Islet of Langerhans (tissue), 1 donor: Measurements from ENCODE around the gene UPK1A.

ENCODE experiments used
- FAIRE-seq: peaks from one replicate; lab custom pipeline; 2011; peaks lifted over from hg19 to GRCh38; lab: Jason Lieb, UNC

UPK1A gene

DNA sequence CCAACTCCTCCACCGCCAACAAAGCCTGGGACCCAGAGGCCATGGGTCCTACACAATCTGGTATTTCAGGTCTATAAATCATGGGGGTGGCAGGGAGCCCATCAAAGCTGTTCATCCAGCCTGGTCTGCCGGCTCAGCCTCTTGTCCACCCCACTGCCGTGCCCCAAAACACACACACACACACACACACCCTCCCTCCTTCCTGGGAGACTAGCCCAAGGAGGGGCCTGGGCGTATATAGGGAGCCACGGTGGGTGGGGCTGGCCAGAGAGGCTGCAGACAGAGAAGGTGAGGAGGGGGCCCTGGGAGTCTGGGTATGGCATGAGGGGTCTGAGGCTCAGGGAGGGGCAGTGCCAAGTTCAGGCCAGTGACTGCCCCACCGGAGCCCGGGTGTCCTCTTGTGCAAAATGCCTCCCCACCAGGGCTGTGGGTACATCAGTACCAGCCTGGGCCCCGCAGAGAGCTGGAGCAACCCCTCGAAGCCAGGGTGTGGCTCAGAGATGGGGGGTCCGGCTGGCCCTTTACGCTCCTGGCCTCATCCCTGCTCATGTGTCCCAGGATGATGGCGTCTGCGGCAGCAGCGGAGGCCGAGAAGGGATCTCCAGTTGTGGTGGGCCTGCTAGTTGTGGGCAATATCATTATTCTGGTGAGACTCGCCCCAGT, at the start of gene UPK1A:
UPK1A (plus strand) TSS at position 267 of the 663 bp plus-strand sequence; CDS start at position 563, 296 bp downstream.
- FAIRE-seq = no peak

DNA sequence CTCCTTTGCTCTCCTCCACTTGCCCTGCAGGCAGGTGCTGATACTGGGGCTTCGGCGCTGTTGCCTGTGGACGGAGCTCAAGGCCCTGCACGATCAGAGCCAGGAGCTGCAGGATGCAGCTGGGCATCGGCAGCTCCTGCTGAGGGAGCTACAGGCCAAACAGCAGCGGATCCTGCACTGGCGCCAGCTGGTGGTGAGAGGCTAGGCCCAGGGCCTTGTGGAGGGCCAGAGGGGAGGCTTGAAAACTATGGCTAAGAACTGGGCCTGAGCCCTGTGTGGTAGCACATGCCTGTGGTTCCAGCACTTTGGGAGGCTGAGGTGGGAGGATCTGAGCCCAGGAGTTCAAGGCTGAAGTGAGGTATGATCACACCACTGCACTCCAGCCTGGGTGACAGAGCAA, 47.5 kb upstream of the UPK1A start:
- FAIRE-seq = no peak

DNA sequence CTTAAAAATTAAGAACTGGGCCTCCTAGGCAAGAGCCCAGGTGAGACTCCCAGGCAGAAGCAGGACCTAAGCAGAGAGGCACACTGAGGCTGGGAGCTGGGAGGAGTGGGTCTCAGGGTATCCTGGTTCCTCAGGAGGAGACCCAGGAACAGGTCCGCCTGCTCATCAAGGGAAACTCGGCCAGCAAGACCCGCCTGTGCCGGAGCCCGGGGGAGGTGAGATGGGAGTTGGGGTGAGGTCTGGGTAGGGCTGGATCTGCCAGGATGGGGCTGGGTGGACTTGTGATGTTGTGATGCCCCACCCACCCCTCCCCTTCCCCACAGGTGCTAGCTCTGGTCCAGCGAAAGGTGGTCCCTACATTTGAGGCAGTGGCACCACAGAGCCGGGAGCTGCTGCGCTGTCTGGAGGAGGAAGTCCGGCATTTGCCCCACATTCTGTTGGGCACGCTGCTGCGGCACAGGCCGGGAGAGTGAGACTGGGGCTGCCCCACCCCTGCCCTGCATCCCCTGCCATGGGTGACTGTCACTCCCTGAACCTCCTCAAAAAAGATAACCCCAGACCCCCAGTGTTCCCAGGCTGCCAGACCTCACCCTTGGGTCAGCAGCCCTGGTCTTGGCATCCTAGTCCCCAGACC, 46.9 kb upstream of the UPK1A start:
- FAIRE-seq = no peak

DNA sequence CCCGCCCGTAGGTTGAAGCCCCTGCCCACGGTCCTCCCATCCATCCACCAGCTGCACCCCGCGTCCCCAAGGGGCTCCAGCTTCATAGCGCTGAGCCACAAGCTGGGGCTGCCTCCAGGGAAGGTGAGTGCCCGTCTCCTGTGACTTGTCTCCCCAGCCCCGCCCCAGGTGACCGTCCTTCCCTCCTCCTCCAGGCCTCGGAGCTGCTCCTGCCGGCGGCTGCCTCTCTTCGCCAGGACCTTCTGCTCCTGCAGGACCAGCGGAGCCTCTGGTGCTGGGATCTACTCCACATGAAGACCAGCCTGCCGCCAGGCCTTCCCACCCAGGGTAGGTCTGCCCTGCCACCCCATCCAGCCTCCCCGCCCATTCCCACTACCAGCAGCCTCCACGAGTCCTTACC, 46.3 kb upstream of the UPK1A start:
- FAIRE-seq = no peak

DNA sequence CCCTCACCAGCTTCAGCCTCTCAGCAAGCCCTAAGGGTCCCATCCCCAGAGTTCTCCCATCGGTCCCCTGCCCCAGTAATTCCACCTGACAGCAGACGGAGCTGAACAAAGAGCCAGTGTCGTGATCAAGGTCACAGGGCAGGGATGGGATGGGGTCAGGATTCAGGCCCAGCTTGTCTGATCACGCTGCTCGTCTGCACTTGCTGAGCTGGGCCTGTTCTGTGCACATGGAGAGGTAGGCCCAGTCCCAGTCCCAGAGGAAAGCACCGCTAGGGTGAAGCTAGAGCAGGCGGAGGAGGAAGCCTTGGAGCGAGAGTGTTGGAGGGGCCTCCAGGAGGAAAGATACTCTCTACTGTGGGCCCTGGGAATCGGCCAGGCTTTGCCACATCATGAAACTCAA, 44.6 kb upstream of the UPK1A start:
- no peak for FAIRE-seq

DNA sequence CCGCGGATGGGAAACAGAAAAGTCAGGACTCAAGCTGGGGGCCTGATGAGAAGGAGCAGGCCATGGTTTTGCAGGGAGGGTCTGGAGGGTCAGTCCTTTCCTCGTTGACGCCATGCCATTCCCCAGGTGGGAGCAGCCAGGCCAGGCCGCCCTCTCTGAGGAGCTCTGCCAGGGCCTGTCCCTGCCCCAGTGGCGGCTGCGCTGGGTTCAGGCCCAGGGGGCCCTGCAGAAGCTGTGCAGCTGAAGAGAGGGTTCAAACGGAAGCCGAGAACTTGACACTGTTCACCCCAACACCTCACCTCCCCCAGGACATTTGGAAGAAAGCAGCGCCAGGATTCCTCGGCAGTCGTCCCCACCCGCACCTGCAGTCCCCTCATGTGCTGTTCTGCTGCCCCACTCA, 43.6 kb upstream of the UPK1A start:
- FAIRE-seq = no peak

DNA sequence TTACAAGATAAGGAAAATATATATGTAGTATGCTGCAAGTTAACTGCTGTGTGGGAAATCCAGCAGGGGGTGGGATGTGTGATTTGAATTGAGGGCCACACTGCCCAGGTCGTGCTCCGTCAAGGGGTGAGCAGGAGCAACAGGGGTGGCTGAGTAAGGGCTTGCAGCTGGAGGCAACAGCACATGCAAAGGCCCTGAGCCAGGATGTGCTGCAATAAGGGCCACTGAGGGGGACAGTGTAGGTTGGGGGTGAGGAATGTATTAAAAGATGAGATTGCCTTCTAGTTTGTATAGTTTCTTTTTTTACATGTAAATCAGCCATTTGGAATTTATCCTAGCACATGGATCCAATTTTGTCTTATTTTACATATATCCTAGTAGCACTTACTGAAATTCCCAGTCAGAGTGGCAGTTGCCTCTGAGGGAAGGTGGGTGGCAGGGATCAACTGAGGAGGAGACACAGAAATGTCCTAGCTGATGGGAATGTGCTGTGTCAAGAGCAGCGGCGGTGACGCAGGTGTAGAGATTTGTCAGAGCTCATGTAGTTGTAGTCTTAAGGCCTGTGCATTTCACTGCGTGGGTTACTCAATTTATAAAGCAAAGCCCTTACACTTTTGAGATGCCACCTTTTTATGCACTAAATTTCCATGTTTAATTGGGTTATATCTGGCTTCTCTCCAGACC, 42.8 kb upstream of the UPK1A start:
- FAIRE-seq = no peak

DNA sequence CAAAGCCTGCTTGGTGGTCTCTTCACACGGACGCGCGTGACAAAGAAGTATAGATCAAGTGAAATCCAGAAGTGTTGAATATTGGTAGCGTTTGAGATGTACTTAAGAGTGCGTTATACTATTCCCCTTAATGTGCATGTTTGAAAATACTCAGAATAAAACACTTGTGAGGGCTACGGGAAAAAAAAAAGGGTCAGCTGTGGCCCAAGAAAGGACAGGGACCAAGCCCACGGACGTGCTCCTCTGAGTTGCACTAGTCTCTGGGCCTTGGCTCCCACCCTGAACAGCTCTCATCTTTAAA, 38.1 kb upstream of the UPK1A start:
- FAIRE-seq = no peak

DNA sequence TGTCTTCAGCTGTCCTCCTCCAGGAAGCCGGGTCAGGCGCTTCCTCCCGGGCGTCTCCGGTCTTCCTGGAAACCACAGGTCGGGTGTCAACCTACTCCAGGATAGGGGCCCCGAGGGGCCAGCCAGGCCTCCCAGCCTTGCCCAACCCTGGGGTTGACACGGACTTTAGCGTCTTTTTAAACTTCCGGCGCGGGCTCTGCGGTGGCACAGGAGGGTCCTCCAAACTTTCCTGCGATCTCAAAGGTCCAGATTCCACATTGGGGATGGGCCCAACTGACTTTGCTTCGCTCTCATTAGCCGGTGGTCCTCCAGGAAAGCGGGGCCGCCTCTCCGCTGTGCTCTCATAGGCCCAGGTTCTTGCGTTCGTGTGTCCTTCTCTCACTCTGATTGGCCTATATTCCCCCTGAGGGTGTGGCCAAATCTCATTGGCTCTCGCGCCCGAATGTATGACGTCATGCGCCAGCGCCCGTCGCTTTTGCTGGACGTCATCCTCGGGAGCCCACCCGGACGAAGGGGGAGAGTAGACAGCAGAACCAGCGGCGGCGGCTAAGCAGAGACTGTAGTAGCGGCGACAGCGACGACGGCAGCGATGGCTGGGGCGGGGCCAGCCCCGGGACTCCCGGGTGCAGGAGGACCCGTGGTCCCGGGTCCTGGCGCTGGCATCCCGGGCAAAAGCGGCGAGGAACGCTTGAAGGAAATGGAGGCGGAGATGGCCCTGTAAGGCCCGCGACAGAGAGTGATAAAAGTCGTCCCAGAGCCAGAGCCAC, 37.6 kb upstream of the UPK1A start, which contains the start of gene RBM42:
RBM42 (plus strand) TSS at position 472 of the 767 bp plus-strand sequence; CDS start at position 590, 118 bp downstream.
- FAIRE-seq = peak; percentile 98

DNA sequence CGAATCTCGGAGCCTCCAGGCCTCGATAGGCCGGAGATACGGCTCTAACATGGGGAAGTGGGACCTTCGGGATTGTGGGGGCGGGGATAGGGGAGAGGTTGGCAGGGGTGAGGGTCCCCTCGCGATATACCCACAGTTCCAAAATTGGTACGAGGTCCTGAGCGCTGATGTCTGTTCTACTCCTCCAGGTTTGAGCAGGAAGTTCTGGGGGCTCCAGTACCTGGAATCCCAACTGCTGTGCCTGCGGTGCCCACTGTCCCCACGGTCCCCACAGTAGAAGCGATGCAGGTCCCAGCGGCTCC, 37.0 kb upstream of the UPK1A start:
- FAIRE-seq = no peak

DNA sequence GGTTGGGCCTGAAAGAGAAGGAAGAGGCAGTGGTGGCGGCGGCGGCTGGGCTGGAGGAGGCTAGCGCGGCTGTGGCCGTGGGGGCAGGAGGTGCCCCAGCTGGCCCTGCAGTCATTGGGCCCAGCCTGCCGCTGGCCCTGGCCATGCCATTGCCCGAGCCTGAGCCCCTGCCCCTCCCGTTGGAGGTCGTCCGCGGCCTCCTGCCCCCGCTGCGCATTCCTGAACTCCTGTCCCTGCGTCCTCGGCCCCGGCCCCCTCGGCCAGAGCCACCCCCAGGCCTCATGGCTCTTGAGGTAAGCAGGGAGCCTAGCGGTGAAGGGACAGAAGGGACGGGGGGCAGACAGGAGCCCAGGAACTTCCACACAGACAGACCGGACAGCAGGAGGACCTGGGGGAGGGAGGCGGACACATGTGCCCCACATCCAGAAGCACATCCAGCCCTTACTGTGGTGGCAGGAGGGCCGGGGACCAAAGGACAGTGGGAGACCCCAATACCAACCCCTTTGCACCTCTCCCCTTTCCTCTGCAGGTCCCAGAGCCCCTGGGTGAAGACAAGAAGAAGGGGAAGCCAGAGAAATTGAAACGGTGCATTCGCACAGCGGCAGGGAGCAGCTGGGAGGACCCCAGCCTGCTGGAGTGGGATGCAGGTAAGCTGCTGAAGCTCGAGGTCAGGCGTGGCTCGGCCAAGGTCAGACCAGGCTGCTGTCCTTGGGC, 32.4 kb upstream of the UPK1A start:
- no peak for FAIRE-seq

DNA sequence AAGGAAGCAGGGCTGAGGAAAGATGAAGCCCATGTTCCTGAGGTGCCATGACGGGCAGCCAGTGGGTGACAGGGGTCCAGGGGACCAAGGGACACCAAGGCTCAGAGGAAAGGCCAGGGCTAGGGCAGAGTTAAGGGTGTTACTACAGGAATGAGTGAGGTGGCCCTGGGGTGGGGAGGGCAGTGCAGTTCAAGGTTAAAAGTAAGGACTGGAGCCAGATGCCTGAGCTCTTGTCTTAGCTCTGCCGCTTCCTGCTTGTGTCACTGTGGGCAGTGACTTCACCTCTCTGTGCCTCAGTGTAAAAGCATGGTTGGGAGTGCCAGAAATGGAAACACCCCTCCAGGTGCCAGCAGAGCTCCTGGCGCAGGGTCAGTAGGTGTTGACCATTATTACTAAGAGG, 29.7 kb upstream of the UPK1A start:
- FAIRE-seq = no peak

DNA sequence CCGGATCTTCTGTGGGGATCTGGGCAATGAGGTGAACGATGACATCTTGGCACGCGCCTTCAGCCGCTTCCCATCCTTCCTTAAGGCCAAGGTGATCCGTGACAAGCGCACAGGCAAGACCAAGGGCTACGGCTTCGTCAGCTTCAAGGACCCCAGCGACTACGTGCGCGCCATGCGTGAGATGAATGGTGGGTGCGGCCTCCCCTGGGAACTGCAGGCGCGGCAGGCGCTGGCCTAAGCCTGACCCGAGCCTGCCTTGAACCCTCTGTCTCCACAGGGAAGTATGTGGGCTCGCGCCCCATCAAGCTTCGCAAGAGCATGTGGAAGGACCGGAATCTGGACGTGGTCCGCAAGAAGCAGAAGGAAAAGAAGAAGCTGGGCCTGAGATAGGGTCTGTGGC, 29.2 kb upstream of the UPK1A start:
- FAIRE-seq = no peak

DNA sequence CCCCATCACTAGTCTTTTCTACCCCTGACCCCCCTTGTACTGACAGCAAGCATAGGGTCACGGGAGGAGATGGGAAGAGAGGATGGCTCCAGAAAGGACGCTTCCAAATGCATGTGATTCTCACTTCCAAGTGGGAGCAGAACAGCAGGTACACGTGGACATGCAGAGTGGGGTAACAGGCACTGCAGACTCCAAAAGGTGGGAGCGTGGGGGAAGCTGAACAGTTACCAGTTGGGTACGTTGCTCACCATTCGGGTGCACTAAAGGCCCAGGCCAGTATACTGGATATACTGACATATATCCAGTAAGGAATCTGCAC, 27.0 kb upstream of the UPK1A start:
- no peak for FAIRE-seq

DNA sequence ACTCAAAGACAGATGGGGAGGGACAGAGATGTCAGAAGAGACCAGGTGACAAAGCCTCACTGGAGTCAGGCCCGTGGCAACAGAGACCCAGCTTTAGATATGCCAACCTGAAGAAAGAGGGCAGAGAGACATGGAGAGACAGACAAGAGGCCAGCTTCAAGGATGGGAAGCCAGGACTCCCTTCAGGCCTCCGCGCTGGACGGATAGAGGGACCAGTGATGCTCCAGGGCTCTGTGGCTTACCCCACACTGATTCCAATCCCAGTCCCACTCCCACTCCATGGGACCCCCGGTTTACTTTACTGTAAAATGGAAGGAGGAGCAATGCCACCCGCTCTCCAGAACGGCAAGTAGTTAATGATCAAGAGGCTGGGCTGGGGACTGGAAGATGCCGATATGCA, 26.5 kb upstream of the UPK1A start:
- FAIRE-seq = no peak

DNA sequence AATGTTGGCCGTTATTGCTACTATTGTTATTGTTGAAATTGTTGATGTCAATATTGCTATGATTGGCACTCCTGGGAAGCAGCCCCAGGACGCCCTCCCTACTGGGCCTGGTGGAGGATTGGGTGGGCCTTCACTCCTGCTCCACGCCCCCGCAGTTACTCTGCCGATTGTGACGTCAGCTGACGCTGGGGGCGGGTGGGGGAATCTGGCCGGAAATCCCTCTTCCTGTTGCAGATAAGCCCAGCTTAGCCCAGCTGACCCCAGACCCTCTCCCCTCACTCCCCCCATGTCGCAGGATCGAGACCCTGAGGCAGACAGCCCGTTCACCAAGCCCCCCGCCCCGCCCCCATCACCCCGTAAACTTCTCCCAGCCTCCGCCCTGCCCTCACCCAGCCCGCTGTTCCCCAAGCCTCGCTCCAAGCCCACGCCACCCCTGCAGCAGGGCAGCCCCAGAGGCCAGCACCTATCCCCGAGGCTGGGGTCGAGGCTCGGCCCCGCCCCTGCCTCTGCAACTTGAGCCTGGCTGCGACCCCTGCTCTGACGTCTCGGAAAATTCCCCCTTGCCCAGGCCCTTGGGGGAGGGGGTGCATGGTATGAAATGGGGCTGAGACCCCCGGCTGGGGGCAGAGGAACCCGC, 24.7 kb upstream of the UPK1A start, which contains the start of gene ETV2:
ETV2 (plus strand) TSS at position 231 of the 637 bp plus-strand sequence. CDS start 716 bp downstream, outside the sequence.
- no peak for FAIRE-seq

DNA sequence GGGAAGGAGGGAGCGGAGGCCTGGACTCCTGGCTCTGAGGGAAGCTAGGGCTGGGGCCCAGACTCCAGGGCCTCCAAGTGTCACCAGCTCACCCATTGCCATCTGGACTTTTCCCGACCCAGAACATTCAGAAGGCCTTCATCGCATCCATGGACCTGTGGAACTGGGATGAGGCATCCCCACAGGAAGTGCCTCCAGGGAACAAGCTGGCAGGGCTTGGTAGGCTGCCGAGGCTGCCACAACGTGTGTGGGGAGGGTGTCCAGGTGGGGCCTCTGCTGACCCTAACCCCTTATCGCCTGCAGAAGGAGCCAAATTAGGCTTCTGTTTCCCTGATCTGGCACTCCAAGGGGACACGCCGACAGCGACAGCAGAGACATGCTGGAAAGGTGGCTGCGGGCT, 24.0 kb upstream of the UPK1A start:
- no peak for FAIRE-seq

DNA sequence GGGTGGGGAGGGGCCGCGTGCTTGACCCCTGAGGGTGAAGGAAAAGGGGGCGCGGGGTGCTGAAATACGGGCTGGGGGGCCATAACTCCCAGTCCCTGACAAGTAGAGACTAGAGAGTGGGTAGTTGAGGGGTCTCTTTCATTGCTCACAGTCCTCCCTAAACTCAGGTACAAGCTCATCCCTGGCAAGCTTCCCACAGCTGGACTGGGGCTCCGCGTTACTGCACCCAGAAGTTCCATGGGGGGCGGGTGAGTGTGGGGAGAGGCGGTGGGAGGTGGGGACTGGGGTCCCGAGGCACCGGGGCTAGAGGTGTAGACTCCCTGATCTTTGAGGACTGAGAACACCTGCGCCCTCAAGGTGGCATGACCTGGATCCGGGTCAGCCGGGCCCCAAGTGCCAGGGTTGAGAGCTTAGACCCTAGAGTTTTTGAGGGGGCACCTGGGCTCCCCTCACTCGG, 23.5 kb upstream of the UPK1A start:
- no peak for FAIRE-seq

DNA sequence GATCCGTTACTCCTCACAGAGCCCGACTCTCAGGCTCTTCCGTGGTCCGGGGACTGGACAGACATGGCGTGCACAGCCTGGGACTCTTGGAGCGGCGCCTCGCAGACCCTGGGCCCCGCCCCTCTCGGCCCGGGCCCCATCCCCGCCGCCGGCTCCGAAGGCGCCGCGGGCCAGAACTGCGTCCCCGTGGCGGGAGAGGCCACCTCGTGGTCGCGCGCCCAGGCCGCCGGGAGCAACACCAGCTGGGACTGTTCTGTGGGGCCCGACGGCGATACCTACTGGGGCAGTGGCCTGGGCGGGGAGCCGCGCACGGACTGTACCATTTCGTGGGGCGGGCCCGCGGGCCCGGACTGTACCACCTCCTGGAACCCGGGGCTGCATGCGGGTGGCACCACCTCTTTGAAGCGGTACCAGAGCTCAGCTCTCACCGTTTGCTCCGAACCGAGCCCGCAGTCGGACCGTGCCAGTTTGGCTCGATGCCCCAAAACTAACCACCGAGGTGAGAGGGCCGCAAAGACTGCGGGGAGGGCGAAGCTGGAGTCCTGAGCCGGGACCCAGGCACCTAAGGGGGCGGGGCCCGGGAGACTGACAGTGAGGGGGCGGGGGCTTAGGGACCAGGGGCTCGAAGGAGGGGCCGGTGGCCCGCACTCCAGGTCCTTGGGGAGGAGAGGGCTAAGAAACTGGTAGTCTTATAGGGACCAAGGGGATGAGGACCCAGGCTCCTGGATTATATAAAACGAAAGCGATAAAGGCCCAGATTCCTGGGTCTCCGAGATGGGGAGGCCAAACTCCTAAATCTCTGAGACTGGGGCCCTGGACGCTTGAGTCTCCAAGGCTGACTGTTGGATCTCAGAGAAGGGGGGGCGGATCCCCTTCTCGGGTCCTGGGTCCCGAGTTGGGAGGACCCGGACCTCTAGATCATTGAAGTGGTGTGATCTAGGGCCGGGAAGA, 22.8 kb upstream of the UPK1A start:
- FAIRE-seq = no peak

DNA sequence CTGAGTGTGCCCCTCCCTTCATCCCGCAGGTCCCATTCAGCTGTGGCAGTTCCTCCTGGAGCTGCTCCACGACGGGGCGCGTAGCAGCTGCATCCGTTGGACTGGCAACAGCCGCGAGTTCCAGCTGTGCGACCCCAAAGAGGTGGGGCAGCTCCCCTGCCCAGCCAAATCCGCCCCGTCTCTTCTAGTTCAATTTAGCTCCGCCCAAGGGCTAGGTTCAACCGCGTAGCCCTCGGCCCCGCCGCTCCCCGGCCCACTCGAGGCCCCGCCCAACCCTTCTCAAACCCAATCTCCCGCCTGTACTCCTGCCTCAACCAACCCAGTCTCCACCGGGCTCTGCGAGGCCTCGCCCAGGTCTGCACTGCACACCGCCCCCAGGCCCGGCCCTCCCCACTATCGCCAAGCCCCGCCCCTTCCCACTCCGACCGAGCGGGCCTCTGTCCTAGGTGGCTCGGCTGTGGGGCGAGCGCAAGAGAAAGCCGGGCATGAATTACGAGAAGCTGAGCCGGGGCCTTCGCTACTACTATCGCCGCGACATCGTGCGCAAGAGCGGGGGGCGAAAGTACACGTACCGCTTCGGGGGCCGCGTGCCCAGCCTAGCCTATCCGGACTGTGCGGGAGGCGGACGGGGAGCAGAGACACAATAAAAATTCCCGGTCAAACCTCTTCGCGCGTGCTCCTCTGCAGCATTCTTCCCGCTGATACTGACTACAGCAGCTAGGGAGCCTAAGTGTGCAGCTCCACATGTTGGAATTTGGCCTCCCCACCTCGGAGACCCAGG, 21.9 kb upstream of the UPK1A start:
- FAIRE-seq = no peak
